ENCODE data around the gene GPR171. TPM values are rescaled to one million over a fixed set of nuclear protein-coding genes. Genes with fewer than 3 reads are reported as not detected.

The GPR171 gene
- total RNA-seq, 1 donor: not detected

DNA sequence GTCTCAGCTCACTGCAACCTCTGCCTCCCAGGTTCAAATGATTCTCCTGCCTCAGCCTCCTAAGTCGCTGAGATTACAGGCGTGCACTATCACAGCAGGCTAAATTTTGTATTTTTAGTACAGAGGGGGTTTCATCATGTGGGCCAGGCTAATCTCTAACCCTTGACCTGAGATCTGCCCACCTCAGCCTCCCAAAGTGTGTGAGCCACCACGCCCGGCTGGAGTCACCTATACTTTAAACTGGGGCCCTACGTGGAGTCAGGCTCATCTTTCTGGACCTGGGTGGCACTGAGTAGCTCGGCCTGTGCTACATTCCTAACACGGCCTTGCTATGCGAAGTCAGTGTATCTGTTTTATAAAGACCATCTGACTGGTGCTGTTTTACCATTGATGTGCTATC is 5.8 kb downstream of the GPR171 start:
- no peak overlapping the region for H3K4me3 ChIP-seq (ENCODE audit: low read depth, low read length)
- TF ChIP-seq, protein P1, sequence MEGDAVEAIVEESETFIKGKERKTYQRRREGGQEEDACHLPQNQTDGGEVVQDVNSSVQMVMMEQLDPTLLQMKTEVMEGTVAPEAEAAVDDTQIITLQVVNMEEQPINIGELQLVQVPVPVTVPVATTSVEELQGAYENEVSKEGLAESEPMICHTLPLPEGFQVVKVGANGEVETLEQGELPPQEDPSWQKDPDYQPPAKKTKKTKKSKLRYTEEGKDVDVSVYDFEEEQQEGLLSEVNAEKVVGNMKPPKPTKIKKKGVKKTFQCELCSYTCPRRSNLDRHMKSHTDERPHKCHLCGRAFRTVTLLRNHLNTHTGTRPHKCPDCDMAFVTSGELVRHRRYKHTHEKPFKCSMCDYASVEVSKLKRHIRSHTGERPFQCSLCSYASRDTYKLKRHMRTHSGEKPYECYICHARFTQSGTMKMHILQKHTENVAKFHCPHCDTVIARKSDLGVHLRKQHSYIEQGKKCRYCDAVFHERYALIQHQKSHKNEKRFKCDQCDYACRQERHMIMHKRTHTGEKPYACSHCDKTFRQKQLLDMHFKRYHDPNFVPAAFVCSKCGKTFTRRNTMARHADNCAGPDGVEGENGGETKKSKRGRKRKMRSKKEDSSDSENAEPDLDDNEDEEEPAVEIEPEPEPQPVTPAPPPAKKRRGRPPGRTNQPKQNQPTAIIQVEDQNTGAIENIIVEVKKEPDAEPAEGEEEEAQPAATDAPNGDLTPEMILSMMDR (IDR thresholded peaks at IDR 0.05; ENCODE audit: insufficient read depth, low read depth, low read length): no peak
- no peak for DNase-seq (ENCODE audit: low read depth)

DNA sequence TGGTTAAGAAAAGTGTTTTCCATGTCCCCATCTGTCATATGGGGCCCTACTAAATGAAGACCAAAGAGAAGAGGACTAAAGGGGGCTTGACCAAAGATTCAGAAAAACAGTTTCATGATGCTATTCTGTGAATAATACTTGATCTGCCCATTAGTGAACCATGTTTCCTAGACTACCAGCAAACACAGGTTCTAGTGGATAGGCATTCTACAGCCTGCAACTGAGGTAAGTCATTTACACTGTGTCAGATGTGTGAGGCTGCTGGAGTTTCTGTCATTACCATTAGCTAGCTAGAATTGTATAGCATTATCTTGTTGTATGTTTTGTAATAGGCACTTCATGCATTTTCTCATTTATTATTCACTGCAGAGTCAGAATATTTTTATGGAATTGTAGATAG is 6.6 kb downstream of the GPR171 start:
- H3K4me3 ChIP-seq (ENCODE audit: low read depth, low read length): no peak overlapping the region
- TF ChIP-seq, protein P1 (IDR thresholded peaks at IDR 0.05; ENCODE audit: insufficient read depth, low read depth, low read length): no peak
- DNase-seq (ENCODE audit: low read depth): no peak

DNA sequence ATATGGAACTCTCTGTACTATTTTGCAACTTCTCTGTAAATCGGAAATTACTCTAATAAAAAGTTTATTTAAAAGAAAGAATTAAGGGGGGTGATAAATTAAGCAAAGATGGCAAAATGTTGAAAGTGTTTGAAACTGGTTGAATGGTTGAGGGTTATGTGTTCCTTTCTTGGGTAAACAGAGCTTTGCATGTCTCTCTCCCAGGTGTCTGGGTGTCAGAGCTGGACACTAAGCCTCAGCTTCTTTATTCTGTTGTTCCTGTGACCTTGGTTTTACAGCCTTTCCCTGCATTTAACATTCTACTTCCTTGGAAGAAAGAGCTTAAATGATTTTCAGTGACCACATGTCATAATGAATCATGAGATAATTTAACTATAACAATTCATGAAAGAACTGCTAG is 7.2 kb downstream of the GPR171 start:
- TF ChIP-seq, protein P1 (IDR thresholded peaks at IDR 0.05; ENCODE audit: insufficient read depth, low read depth, low read length): no peak
- DNase-seq (ENCODE audit: low read depth): no peak
- H3K4me3 ChIP-seq (ENCODE audit: low read depth, low read length): no peak overlapping the region

DNA sequence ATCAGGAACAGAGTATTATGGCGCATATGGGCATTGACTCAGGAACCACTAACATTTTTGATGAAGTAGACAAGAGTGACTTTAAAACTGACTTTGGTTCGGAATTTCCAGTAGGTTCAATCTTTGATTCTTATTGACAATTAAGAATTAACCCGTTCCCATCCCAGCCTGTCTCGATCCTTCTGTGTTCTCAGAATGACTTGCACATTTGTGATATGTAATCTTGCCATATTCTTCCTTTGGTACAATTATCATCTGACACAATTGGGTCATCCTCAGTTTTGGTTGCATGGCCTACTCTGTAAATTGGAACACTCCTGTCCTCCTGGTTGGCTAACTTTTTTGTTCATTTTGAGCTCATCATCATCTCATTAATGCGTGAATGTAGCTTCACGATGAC is 10.5 kb downstream of the GPR171 start:
- TF ChIP-seq, protein P1 (IDR thresholded peaks at IDR 0.05; ENCODE audit: insufficient read depth, low read depth, low read length): no peak
- H3K4me3 ChIP-seq (ENCODE audit: low read depth, low read length): no peak overlapping the region
- no peak for DNase-seq (ENCODE audit: low read depth)

DNA sequence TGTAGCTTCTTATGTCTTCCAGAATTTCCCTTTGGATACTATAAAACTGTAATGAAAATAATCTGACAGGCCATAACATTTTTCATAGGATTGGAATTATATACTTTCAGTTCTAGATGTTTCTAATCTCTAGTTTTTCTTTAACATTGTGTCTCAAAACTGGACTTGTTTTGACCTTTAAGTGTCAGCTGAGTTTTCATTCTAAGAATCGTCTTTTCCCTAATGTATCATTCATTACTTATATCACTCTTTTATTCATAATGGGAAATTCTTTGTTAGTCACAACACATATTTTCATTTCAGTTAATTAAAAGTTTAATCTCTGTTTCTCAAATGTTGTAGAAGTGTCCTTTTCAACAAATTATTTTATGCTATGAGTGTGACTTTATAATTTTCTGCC is 11.9 kb downstream of the GPR171 start:
- DNase-seq (ENCODE audit: low read depth): no peak
- no peak overlapping the region for H3K4me3 ChIP-seq (ENCODE audit: low read depth, low read length)
- TF ChIP-seq, protein P1 (IDR thresholded peaks at IDR 0.05; ENCODE audit: insufficient read depth, low read depth, low read length): no peak

DNA sequence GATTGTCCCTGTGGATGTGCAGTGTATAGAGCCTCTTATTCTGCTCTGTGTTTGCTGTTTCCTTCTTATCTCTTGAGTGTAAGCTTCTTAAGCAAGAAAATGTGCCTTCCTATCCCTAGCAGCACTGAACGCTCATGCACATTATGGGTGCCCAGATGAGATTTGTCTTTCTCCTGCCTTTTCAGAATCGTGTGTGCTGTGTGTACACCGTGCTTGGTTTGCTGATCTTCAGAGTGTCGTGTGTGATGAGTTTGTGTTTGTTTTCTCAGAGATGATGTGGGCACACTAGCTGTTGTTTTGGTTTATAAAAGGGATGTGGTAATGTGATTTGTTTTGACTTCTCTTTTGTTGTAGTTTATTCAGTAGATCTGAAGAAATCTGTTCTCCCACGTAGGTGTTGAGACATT is 19.7 kb downstream of the GPR171 start:
- TF ChIP-seq, protein P1 (IDR thresholded peaks at IDR 0.05; ENCODE audit: insufficient read depth, low read depth, low read length): no peak
- H3K4me3 ChIP-seq (ENCODE audit: low read depth, low read length): no peak overlapping the region
- DNase-seq (ENCODE audit: low read depth): peak; percentile 14

DNA sequence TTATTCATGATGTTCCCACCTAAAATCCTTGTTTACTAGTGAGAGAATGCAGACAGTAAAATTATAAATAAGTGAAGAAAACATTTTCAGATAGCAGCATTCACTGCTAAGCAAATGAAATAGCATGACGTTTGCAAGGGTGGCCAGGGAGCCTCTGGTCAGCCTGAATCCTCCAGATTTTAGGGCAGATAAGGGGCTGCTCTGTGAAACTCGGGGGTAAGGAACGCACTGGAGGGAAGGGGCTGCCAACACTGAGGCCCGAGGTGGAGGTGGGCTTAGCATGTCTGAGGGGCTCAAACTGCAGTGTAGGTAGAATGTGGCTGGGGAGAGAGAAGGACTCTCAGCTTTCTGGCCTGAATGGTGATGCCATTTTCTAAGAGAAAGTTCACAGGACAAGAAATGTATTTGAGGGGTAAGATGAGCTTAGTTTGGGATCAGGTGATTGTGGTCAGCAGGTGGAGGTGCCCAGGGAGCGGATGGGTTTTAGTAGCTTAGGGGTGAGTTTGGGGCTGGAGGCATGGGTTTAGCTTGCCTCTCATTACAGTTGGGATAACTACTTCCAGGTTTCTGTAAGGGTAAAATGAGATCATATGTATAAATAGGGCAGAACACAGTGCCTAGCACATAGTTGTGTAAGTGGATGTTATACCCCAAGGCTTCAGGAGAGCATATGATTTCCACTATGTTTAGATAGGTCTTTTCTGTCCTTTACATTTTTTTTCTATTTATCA is 20.5 kb downstream of the GPR171 start:
- TF ChIP-seq, protein P1 (IDR thresholded peaks at IDR 0.05; ENCODE audit: insufficient read depth, low read depth, low read length): no peak
- no peak overlapping the region for H3K4me3 ChIP-seq (ENCODE audit: low read depth, low read length)
- DNase-seq (ENCODE audit: low read depth): no peak

All from fibroblast of villous mesenchyme (primary cell).